Activated T-helper 1 cell treated with Interleukin-2 at 50 U/mL for 16 hours (primary cell): ENCODE data around the gene SLC6A6.
"Not testable (repeated sequence)": the region's sequence is repeated elsewhere in the genome, so short reads cannot be mapped to it uniquely, and the experiment has no call there.

Source experiments
- DNase-seq: peaks from one replicate; pipeline ENCODE4 v3.0.0-alpha.2; 2020; ENCODE audit warnings: low read depth

The SLC6A6 gene

GRCh38 chr3:14507757-14508504 is 105.5 kb downstream of the SLC6A6 start:
- no peak for DNase-seq

GRCh38 chr3:14508505-14508819 is 106.1 kb downstream of the SLC6A6 start:
- no peak for DNase-seq

DNA sequence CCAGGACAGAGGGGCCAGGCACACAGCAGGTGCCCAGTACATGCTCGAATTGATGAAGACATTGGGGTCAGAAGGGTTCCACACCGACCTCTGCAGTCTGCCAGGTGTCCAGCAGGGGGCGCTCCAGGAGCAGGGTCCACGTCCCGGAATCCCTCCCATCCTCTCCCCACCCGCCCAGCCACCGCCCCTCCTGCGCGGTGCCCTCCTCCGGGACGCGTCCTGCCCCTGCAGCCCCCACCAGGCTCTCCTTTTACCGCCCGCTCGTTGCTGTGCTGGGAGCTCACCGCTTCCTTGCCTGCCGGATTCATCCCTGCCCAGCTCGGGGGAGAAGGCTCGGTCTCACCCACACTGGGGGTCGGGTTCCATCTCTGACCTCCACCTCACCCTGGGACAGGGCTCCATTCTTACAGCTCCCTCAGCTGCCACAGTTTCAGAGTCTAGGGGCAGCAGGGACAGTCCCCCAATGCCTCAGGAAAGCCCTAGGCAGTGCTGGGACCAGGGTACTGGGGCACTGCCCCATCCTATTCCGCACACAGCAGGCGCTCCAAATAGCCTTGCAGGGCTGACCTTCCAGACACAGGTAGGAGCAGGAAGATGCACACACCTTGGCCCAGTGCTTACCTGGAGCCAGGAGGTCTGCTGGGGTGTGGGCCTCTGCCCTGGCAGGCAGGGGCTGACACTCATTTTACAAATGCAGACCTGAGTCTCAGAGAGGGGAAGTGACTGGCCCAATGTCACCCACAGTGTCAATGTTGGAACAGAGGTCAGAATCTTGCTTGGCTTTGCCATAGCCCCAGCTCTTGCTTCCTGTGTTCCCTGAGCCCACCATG is 106.8 kb downstream of the SLC6A6 start:
- DNase-seq = peak; percentile 47

GRCh38 chr3:14509796-14510100 is 107.3 kb downstream of the SLC6A6 start:
- DNase-seq = no peak

DNA sequence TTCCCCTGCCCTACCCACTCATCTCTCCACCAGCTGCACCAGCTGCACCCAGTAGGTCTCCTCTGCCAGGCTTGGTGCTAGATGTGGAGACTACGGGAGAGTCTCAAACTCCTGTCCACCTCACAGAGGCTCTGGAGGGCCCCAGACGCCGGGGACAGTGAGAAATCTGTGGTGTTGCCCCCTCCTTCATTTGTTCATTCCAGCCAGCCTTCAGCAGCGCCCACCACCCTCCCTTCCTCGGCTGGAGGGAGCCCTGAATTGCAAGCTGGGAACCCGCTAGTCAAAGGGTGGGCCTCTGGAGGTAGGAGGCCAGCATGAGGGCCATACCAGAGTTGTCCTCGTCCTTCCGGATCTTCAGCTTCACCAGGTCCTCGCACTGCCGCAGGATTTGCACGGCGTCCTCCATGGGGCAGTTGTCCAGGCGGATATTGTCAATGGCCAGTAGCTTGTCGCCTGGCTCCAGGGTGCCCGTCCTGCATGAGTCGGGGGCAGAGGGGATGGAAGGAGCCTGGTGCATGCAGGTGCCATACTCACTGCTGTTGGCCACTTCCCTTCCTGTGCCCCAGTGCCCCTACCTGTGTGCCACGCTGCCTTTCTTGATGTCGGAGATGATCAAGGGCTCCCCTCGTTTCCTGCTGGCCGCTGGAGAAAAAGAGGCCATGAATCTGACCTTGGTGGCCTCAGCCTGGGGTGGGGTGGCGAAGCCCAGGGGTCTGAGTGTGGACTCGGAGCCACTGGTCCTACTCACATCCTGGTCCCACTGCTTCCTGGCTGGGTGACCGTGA is 108.6 kb downstream of the SLC6A6 start:
- DNase-seq = no peak

DNA sequence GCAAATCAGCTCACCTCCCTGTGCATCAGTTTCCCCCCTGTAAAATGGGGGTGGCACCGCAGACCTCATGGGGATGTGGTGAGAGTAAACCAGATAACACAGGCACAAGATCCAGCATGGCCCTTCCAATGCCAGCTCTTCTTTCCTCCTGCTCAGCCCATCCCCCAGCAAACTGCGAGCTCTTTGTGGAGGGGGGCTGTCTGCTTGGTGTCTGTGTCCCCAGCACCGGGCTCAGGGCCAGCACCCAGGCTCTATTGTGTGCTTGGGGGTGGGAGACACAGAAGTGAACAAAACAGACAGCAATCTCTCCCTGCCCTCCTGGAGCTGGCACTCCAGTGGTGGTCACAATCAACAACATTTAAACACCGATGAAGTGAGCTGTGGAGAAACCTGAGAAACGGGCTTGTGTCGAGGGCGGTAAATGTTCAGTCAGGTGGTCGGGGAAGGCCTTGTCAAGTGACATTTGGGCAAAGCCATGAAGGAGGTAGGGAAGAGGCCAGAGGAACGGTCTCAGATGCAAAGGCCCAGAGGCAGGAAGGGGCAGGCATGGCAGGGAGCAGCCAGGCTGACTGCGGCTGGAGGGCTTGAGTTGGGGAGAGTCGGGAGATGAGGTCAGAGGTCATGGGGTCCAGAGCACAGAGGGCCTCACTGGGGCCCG is 109.3 kb downstream of the SLC6A6 start:
- DNase-seq = no peak

DNA sequence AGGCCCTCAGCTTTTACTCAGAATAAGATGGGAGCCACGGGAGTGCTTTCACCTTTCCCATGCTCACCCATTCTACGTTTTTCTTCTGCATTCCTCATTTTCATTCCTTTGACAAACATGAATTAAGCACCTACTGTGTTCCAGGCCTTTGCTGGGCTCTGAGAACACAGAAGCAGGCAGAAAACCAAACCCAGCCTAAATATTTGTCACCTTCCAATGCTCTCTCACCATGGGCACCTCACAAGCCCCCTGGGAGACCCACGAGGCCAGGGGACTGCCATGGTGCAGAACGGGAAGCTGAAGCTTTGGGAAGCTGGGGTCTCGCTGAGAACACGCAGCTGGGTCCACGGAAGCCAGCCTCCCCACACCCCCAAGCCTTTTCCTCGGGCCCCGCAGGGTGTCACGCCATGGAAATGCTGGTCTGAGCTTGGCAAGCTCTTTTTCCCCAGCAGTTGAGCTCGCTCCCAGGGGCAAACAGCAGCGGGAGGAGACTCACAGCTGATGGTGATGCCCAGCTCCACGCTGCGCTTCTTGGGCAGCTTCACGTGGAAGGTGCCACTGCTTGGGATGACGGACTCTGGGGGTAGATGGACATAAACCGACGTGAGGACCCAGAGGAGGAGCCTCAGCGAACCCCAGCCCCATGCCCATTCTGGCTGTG is 110.0 kb downstream of the SLC6A6 start:
- DNase-seq = no peak

DNA sequence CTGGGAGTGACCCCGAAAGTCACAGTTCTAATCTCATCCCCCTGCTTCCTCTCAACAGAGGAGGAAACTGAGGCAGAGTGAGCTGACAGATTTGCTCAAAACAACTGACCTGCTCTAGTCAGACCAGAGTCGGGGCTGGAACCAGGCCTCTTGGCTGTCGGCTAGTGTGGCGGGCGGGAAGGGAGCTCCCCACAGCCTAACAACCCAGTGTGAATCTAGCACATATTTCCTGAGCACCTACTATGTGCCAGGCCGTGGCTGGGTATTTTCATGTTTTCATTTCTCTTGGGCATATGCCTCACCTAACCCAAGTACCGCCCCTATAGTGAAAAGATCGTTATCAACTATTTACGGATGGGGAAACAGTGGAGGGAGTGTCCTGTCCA is 110.5 kb downstream of the SLC6A6 start:
- DNase-seq = no peak

DNA sequence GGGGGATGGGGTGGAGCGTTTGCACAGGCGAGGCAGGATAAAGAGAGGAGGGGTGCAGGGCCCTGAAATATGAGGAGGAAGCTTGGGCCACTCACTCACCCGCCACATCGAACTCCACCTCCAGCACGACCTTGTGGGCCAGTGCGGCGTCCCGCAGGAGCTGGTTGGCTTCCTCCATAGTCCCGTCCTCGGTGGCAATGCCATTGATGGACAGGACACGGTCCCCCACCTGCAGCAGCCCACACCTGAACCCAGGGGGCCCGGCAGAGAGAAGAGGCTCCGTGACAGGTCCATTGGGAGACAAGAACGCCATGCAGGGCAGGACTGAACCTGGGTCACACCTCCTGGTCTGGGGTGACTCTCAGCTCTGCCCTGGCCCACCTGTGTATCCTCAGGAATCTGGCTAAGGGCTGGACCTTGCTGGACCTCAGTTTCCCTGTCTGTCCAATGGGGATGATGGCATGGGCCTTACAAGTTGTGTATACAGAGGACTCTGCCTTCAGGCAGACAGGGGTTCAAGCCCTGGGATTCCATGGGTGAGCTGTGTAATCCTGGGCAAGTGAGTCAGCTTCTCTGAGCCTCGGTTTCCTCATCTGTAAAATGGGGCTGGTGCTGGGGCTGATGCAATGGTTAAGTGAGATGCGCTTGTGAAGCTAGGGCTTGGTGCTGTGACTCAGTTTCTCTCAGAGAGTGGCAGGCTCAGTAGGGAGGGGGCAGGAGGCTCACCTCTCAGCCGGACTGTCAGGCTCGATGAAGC is 111.3 kb downstream of the SLC6A6 start:
- DNase-seq = no peak

GRCh38 chr3:14514323-14514720 is 111.9 kb downstream of the SLC6A6 start:
- no peak for DNase-seq

DNA sequence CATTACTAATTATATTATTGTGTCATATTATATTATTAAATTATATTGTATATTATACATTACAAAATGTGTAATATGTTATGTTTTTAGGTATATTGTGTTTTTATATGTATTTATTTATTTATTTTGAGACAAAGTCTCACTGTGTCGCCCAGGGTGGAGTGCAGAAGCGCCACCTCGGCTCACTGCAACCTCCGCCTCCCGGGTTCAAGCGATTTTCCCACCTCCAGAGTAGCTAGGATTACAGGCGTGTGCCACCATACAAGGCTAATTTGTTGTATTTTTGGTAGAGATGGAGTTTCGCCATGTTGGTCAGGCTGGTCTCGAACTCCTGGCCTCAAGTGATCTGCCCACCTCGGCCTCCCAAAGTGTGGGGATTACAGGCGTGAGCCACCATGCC is 113.1 kb downstream of the SLC6A6 start:
- DNase-seq = not testable (repeated sequence)

- DNase-seq = no peak
These were observed 114.4 kb downstream of the SLC6A6 start for GRCh38 chr3:14516738-14517345.

DNA sequence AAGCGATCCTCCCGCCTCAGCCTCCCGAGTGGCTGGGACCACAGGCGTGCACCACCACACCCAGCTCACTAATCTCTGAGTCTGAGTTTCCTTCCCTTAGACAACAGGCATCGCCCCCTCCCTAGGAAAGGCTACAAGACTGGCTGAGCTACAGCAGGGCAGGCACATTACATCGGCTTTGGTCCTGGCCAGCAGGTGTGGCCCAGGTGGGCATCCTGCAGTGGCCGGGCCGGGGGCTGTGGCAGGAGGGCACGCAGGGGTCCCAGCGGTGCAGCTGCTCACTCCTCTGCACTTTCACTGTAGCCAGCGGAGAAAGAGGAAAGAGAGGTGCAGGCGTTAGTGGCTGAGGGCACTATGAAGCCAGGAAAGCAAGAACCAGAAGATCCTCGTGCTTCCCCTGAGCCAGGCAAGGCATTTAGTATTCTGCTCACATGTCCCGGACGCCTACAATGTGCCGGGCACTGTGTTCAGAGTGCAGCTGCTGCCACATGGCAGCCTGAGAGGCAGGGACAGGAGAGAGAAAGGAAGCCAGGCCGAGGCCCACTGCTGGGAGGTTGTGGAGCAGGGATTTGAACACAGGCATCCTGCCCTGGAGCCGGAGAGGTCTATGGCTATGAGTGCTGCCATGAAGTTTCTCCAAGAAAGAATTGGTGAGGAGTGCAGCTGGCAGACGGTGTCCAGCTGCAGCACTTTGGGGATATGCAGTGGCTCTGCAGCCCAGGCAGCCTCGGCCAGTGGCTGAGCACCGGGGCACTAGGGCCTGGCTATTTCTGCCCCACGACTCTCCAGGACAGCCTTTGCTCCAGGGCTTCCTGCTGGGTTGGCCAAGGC is 115.4 kb downstream of the SLC6A6 start:
- no peak for DNase-seq

- no peak for DNase-seq
These were observed 116.0 kb downstream of the SLC6A6 start for GRCh38 chr3:14518432-14518802.

- no peak for DNase-seq
These were observed 116.5 kb downstream of the SLC6A6 start for GRCh38 chr3:14518893-14519292.

GRCh38 chr3:14519406-14519805 is 117.0 kb downstream of the SLC6A6 start:
- DNase-seq = no peak

DNA sequence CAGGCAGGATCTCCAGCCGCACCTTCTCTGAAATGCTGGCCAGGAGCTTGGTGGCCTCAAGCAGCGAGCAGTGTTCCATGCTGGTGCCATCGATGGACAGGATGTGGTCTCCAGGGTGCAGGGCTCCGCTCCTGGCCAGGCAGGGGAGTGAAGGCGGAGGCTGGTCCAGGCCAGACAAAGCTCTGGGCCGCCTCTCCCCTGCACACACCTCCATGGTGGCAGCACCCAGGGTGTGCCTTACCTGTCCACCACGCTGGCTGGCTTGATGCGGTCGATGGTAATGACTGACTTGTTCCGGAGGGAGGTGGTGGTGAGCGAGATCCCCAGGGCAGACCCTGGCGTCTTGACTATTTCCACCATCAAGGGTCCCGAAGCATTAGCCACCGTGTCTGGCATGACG is 117.7 kb downstream of the SLC6A6 start:
- no peak for DNase-seq

GRCh38 chr3:14520967-14521366 is 118.6 kb downstream of the SLC6A6 start:
- DNase-seq = no peak

DNA sequence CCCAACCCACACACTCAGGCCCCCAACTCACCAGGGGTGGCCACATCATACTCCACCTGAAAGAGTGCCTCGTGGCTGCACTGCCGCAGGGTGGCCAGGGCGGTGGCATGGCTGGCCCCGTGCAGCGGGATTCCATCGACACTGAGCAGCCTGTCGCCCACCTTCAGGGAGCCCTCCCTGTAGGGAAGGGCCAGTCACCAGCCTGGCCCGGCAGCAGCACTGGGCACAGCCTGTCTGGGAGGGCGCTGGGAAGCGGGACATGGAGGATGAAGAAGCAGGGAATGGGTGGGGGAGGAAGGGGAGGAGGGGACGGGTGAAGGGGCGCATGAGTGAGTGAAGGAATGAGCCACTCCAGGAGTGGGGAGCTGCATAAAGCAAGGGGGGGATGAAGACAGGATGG is 119.2 kb downstream of the SLC6A6 start:
- DNase-seq = no peak

GRCh38 chr3:14522129-14522691 is 119.8 kb downstream of the SLC6A6 start:
- no peak for DNase-seq
